ENCODE data around the gene PLP1. TPM values are rescaled to one million over a fixed set of nuclear protein-coding genes. Genes with fewer than 3 reads are reported as not detected.

The PLP1 gene
- total and polyA plus RNA-seq, 2 donors (not counting 3 experiments of a cell fraction or from before 2014, with no cell fraction given): not detected

- H3K9me1 ChIP-seq (replicated peaks; ENCODE audit: control insufficient read depth, extremely low read depth, insufficient read depth, low read length): no peaks in the 10 kb centered on the region
- no peak overlapping the region for H3K27ac ChIP-seq (ENCODE audit: insufficient read depth, low read depth, low read length)
- intact Hi-C loops (cut with micrococcal nuclease) (no loop called here), dilution Hi-C loops (cut with MboI; ENCODE audit: extremely low pct_ligation_motif_present, low sequenced_read_pairs) (no loop called here)
- TF ChIP-seq CTCF (IDR thresholded peaks at IDR 0.05; ENCODE audit: extremely low read depth in 1 of 2, insufficient read depth in 1 of 2, low read depth in 1 of 2, low read length in 2 of 2): no peak
- no TSS peak for BruUV-seq (replicated peaks)
- H2AFZ ChIP-seq (ENCODE audit: low read depth, low read length): no peak overlapping the region
- no peaks in the 10 kb centered on the region for H4K20me1 ChIP-seq (replicated peaks; ENCODE audit: control insufficient read depth, extremely low read depth, insufficient read depth, low read length)
- H3K9me3 ChIP-seq (replicated peaks; ENCODE audit: control insufficient read depth, insufficient read depth, low read length): no peaks in the 10 kb centered on the region
- H3K36me3 ChIP-seq (ENCODE audit: control insufficient read depth in 2 of 2, extremely low read depth in 1 of 2, insufficient read depth in 2 of 2, low read length in 2 of 2): no peaks in the 10 kb centered on the region
- no peak overlapping the region for H3K4me2 ChIP-seq (ENCODE audit: insufficient read depth, low read length)
- H3K4me3 ChIP-seq (replicated peaks in 1 of 3; ENCODE audit: insufficient read depth in 1 of 3, low read depth in 1 of 3, low read length in 3 of 3): no peak overlapping the region
- no peaks in the 10 kb centered on the region for H3K79me2 ChIP-seq (ENCODE audit: control insufficient read depth, insufficient read depth, low read length)
- no peaks in the 10 kb centered on the region for H3K27me3 ChIP-seq (ENCODE audit: control insufficient read depth in 2 of 2, insufficient read depth in 2 of 2, low read length in 2 of 2)
- no peak for FAIRE-seq
- ChIA-PET CTCF (no interaction called here), POLR2A (no interaction called here)
- no peak overlapping the region for H3K9ac ChIP-seq (replicated peaks; ENCODE audit: extremely low read depth, insufficient read depth, low read length)
- no peaks in the 10 kb centered on the region for H3K4me1 ChIP-seq (ENCODE audit: control insufficient read depth, extremely low read depth, insufficient read depth, low read length)
- no peak for DNase-seq (ENCODE audit: low read depth, low spot score)
Measured at GRCh38 chrX:103789004-103789403, 12.4 kb downstream of the PLP1 start.

GRCh38 chrX:103791228-103791627 is 14.6 kb downstream of the PLP1 start:
- no peak overlapping the region for H3K4me2 ChIP-seq (ENCODE audit: insufficient read depth, low read length)
- CTCF ChIA-PET: interaction anchor here (0.7 to 1.2 kb wide), 2 partner anchors 51 to 72 kb away, joined by 3 read pairs; no protein-coding TSS in a partner anchor
- intact Hi-C loops (cut with micrococcal nuclease): no loop called here

More at GRCh38 chrX:103791228-103791627, 14.6 kb downstream of the PLP1 start:
- Histone ChIP-seq H3K79me2 (ENCODE audit: control insufficient read depth, insufficient read depth, low read length) (no peaks in the 10 kb centered on the region), H2AFZ (ENCODE audit: low read depth, low read length) (no peak overlapping the region), H3K9me1 (replicated peaks; ENCODE audit: control insufficient read depth, extremely low read depth, insufficient read depth, low read length) (no peaks in the 10 kb centered on the region), H3K36me3 (ENCODE audit: control insufficient read depth in 2 of 2, extremely low read depth in 1 of 2, insufficient read depth in 2 of 2, low read length in 2 of 2) (no peaks in the 10 kb centered on the region), H3K4me1 (ENCODE audit: control insufficient read depth, extremely low read depth, insufficient read depth, low read length) (no peaks in the 10 kb centered on the region), H3K27ac (ENCODE audit: insufficient read depth, low read depth, low read length) (no peak overlapping the region), H3K4me3 (replicated peaks in 1 of 3; ENCODE audit: insufficient read depth in 1 of 3, low read depth in 1 of 3, low read length in 3 of 3) (no peak overlapping the region), H4K20me1 (replicated peaks; ENCODE audit: control insufficient read depth, extremely low read depth, insufficient read depth, low read length) (no peaks in the 10 kb centered on the region), H3K9ac (replicated peaks; ENCODE audit: extremely low read depth, insufficient read depth, low read length) (no peak overlapping the region), H3K27me3 (ENCODE audit: control insufficient read depth in 2 of 2, insufficient read depth in 2 of 2, low read length in 2 of 2) (no peaks in the 10 kb centered on the region), H3K9me3 (replicated peaks; ENCODE audit: control insufficient read depth, insufficient read depth, low read length) (no peaks in the 10 kb centered on the region)
- POLR2A ChIA-PET: interaction anchor here (0.6 kb wide), 1 partner anchor 98 kb away, joined by 4 read pairs; no protein-coding TSS in a partner anchor
- no TSS peak for BruUV-seq (replicated peaks)
- DNase-seq (ENCODE audit: low read depth, low spot score): no peak
- FAIRE-seq: no peak
- no peak for TF ChIP-seq MYC (IDR thresholded peaks at IDR 0.05; ENCODE audit: low read depth, low read length)
- no peak for TF ChIP-seq MAX (IDR thresholded peaks at IDR 0.05; ENCODE audit: insufficient read depth, insufficient read length)
- no peak for TF ChIP-seq POLR2AphosphoS5 (IDR thresholded peaks at IDR 0.05; ENCODE audit: insufficient read depth, low read depth, low read length)
- TF ChIP-seq EZH2 (IDR thresholded peaks at IDR 0.05; ENCODE audit: borderline replicate concordance, low read depth, low read length, severe bottlenecking): no peak
- no peak for TF ChIP-seq JUN (IDR thresholded peaks at IDR 0.05; ENCODE audit: borderline replicate concordance, insufficient read depth, insufficient read length, low read depth)
- no peak for TF ChIP-seq CTCF (IDR thresholded peaks at IDR 0.05; ENCODE audit: extremely low read depth in 1 of 2, insufficient read depth in 1 of 2, low read depth in 1 of 2, low read length in 2 of 2)
- TF ChIP-seq GATA2 (IDR thresholded peaks at IDR 0.05; ENCODE audit: insufficient read depth, insufficient read length, low read depth, low read length): no peak
- no peak for TF ChIP-seq POLR2A (IDR thresholded peaks at IDR 0.05; ENCODE audit: low read depth, low read length)
- TF ChIP-seq FOS (IDR thresholded peaks at IDR 0.05; ENCODE audit: borderline replicate concordance, insufficient read depth, low read length): no peak
- dilution Hi-C loops (cut with MboI; ENCODE audit: extremely low pct_ligation_motif_present, low sequenced_read_pairs): no loop called here

All from endothelial cell of umbilical vein (primary cell).